Mesodermal cell (in vitro differentiated cells): ENCODE results near the gene SLC17A9.

Experiments used
- H3K27ac ChIP-seq: 2 replicates; pipeline ENCODE4 v1.7.0; 2013; ENCODE audit warnings: mild to moderate bottlenecking, low read depth, low read length, moderate library complexity; ENCODE audit not compliant: severe bottlenecking
- H3K36me3 ChIP-seq: 2 replicates; pipeline ENCODE4 v1.7.1; 2013; ENCODE audit warnings: mild to moderate bottlenecking, low read length, moderate library complexity; ENCODE audit not compliant: control insufficient read depth, insufficient read depth
- H3K4me1 ChIP-seq: one replicate; pipeline ENCODE4 v1.7.1; 2013; ENCODE audit warnings: mild to moderate bottlenecking, low read length; ENCODE audit not compliant: insufficient read depth, control insufficient read depth, poor library complexity, severe bottlenecking
- H3K4me3 ChIP-seq: 2 replicates; pipeline ENCODE4 v1.7.0; 2013; ENCODE audit warnings: low read length, control low read depth, mild to moderate bottlenecking; ENCODE audit not compliant: insufficient read depth, poor library complexity, severe bottlenecking; ENCODE audit errors: extremely low read depth
- H3K9me3 ChIP-seq: 2 replicates; pipeline ENCODE4 v1.7.1; 2013; ENCODE audit warnings: mild to moderate bottlenecking, low read length, moderate library complexity; ENCODE audit not compliant: control insufficient read depth
- WGBS, 2 experiments: methylation state at CpG; one replicate each; pipeline ENCODE4 v1.1.5; 2013; ENCODE audit warnings: missing lambda C conversion rate in 2 of 2; ENCODE audit not compliant: insufficient coverage in 2 of 2; 5-methylcytosine and 5-hydroxymethylcytosine counted together

The SLC17A9 gene

GRCh38 chr20:62972845-62973745 lies 20.6 kb downstream of the SLC17A9 start:
- Histone ChIP-seq H3K36me3 (no peaks in the 10 kb centered on the region), H3K4me1 (no peaks in the 10 kb centered on the region), H3K9me3 (no peaks in the 10 kb centered on the region), H3K4me3 (no peak overlapping the region), H3K27ac (no peak overlapping the region)
- 9 to 13% methylated on average over 37 to 39 of the region's 48 CpGs for WGBS, 2 experiments

DNA sequence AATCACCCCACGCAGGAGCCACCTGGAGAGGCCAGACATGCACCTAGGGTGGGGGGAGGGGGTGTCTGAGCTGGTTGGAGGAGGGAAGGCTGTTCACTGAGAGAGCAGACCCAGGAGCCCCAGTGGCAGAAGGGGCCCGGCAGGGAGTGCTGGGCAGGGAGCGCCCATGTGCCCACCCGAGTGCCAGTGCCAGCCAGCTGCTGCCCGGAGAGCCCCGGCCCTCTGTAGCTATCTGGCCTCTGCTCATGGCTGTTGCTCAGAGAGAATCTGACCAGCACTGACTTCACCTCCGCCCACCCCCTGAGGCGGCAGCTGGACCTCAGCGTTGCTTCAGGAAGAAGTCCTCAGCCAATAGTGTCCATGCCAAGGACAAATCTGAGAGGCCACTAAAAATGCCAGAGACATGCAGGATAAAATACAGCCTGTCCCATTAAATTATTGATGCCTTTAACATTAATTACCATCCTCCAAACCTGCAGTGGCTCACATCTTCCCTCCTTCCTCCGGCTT lies 22.8 kb downstream of the SLC17A9 start:
- H3K9me3 ChIP-seq, result no peaks in the 10 kb centered on the region
- no peaks in the 10 kb centered on the region for H3K36me3 ChIP-seq
- no peak overlapping the region for H3K27ac ChIP-seq
- no peaks in the 10 kb centered on the region for H3K4me1 ChIP-seq
- WGBS, 2 experiments, result 56 to 63% methylated on average over 9 to 10 of the region's 10 CpGs
- no peak overlapping the region for H3K4me3 ChIP-seq

GRCh38 chr20:62975812-62976508 lies 23.5 kb downstream of the SLC17A9 start:
- 69 to 85% methylated on average over 3 to 6 of the region's 9 CpGs for WGBS, 2 experiments
- Histone ChIP-seq H3K27ac (no peak overlapping the region), H3K36me3 (no peaks in the 10 kb centered on the region), H3K4me1 (no peaks in the 10 kb centered on the region), H3K4me3 (no peak overlapping the region), H3K9me3 (no peaks in the 10 kb centered on the region)

DNA sequence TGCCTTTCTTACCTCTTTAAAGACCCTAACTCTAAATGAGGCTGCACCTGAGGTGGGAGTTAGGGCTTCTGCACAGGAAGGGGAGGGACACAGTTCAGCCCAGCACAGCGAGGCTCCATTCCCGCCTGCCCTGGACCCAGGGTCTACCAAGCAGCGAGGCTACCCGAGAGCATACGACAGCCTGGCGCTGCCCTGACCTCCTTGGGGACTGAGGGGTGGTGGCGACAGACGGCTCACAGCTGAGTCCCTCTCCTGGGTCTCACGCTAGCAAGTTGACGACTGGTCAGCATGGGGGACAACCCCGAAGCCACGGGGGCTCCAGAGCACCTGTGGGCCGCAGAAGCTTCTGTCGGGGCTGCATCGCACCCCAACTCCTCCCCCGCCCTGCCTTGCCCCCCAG lies 24.4 kb downstream of the SLC17A9 start:
- H3K36me3 ChIP-seq, result no peaks in the 10 kb centered on the region
- no peaks in the 10 kb centered on the region for H3K4me1 ChIP-seq
- no peak overlapping the region for H3K4me3 ChIP-seq
- H3K27ac ChIP-seq, result no peak overlapping the region
- H3K9me3 ChIP-seq, result no peaks in the 10 kb centered on the region
- WGBS, 2 experiments, result 89% methylated on average over 11 to 12 of the region's 16 CpGs

- no peak overlapping the region for H3K4me3 ChIP-seq
- no peaks in the 10 kb centered on the region for H3K9me3 ChIP-seq
- no peak overlapping the region for H3K27ac ChIP-seq
- WGBS, 2 experiments, result 88 to 89% methylated on average over 34 to 35 of the region's 38 CpGs
- no peaks in the 10 kb centered on the region for H3K36me3 ChIP-seq
- no peaks in the 10 kb centered on the region for H3K4me1 ChIP-seq
Observed at GRCh38 chr20:62977613-62978560, 25.4 kb downstream of the SLC17A9 start.

DNA sequence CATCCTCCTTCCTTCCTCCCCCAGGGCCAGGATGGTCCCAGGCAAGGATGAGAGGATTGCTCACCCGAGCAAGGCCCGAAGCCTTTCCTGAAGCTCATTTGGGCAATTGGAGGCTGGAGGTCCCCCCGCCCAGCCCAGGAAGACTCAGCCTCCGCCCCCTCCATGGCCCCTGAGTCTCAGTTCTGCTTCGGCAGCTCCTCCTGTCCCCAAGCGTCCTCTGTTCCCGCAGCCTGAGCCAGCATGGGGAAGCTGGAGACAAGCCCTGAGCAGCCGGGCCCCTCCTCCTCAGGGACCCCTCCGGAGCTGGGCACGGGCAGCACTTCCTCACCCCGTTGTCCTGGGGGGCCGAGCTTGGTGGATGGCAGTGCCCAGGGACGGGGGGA lies 26.0 kb downstream of the SLC17A9 start:
- 82 to 83% methylated on average over 8 to 13 of the region's 13 CpGs for WGBS, 2 experiments
- no peaks in the 10 kb centered on the region for H3K36me3 ChIP-seq
- H3K4me3 ChIP-seq, result no peak overlapping the region
- no peaks in the 10 kb centered on the region for H3K9me3 ChIP-seq
- no peak overlapping the region for H3K27ac ChIP-seq
- H3K4me1 ChIP-seq, result no peaks in the 10 kb centered on the region

DNA sequence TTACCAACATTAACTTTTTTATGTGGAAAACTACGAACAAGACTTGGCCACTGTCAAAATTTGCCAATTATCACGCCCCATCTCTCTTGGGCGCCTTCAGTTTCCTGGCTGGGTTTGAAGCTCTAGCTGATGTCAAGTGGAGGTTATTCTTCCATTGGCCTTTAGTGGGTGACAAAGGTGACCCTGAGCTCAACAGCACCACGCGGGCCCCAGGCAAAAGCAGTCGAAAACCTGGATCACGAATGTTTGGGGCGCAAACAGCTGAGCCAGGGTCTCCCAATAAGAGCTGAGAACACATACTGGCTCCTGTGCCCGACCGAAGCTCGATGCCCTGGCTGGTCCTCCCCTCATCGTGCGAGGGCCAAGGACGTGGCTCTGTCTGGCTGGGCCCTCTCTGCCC lies 26.8 kb downstream of the SLC17A9 start:
- no peaks in the 10 kb centered on the region for H3K36me3 ChIP-seq
- H3K4me1 ChIP-seq, result no peaks in the 10 kb centered on the region
- no peak overlapping the region for H3K27ac ChIP-seq
- no peaks in the 10 kb centered on the region for H3K9me3 ChIP-seq
- WGBS, 2 experiments, result 87% methylated on average over 12 to 14 of the region's 14 CpGs
- H3K4me3 ChIP-seq, result no peak overlapping the region

GRCh38 chr20:62979876-62980373 lies 27.4 kb downstream of the SLC17A9 start:
- no peak overlapping the region for H3K4me3 ChIP-seq
- no peaks in the 10 kb centered on the region for H3K36me3 ChIP-seq
- H3K4me1 ChIP-seq, result no peaks in the 10 kb centered on the region
- no peak overlapping the region for H3K27ac ChIP-seq
- 41 to 62% methylated on average over 19 of the region's 19 CpGs for WGBS, 2 experiments
- H3K9me3 ChIP-seq, result no peaks in the 10 kb centered on the region

GRCh38 chr20:62980380-62980960 lies 28.0 kb downstream of the SLC17A9 start:
- Histone ChIP-seq H3K36me3 (no peaks in the 10 kb centered on the region), H3K9me3 (no peaks in the 10 kb centered on the region), H3K4me3 (no peak overlapping the region), H3K4me1 (no peaks in the 10 kb centered on the region), H3K27ac (no peak overlapping the region)
- WGBS, 2 experiments, result 94% methylated on average over 10 to 13 of the region's 19 CpGs

- Histone ChIP-seq H3K36me3 (no peaks in the 10 kb centered on the region), H3K4me3 (no peak overlapping the region), H3K4me1 (no peaks in the 10 kb centered on the region), H3K27ac (no peak overlapping the region), H3K9me3 (no peaks in the 10 kb centered on the region)
- WGBS, 2 experiments, result 71 to 77% methylated on average over 20 to 22 of the region's 28 CpGs
Observed at GRCh38 chr20:62980970-62981369, 28.5 kb downstream of the SLC17A9 start.
